AG04450 (cell line): ENCODE measurements around the gene SP100. TPM values are rescaled to one million over a fixed set of nuclear protein-coding genes. Genes with fewer than 3 reads are reported as not detected.
"Not testable (repeated sequence)": the region's sequence is repeated elsewhere in the genome, so short reads cannot be mapped to it uniquely, and the experiment has no call there.

Experiments used
- CTCF ChIA-PET: fragments of 300-600, 350-600 bp; formaldehyde crosslinking; extraction: SDS; loops from one replicate; lab custom pipeline; 2022; ENCODE audit warnings: antibody characterized with exemption, inconsistent platforms; lab: Charles Lee
- POLR2A ChIA-PET: fragments of 350-600 bp; formaldehyde crosslinking; extraction: SDS; loops from one replicate; lab custom pipeline; 2021; ENCODE audit warnings: antibody characterized with exemption, inconsistent platforms; lab: Yijun Ruan, JAX
- DNase-seq: peaks from one replicate; pipeline ENCODE4 v3.0.0-alpha.2; 2011; ENCODE audit warnings: low read depth, low spot score
- H3K27ac ChIP-seq: one replicate; pipeline ENCODE4 v1.5.1; 2012; ENCODE audit warnings: low read depth, low read length, control low read depth
- H3K27me3 ChIP-seq: one replicate; pipeline ENCODE4 v1.6.0; 2012; ENCODE audit warnings: low read length; ENCODE audit not compliant: control insufficient read depth, insufficient read depth
- H3K4me3 ChIP-seq: 2 replicates; pipeline ENCODE4 v1.5.1; 2011; ENCODE audit warnings: mild to moderate bottlenecking, low read depth, low read length, control low read depth
- H3K9me3 ChIP-seq: 2 replicates; pipeline ENCODE4 v1.5.1; 2012; ENCODE audit warnings: low read length; ENCODE audit not compliant: control insufficient read depth, insufficient read depth
- CTCF ChIP-seq: IDR thresholded peaks from 2 replicates; pipeline ENCODE4 v1.5.1; 2011; ENCODE audit warnings: low read depth, low read length, control low read depth, inconsistent platforms
- polyA plus RNA-seq: library from polyadenylated mRNA; depleted of rRNA; stranded (reverse); fragments of >200 nt; gene quantifications from 2 replicates; pipeline ENCODE4 v1.2.3, GENCODE V29; 2011

The SP100 gene
- polyA plus RNA-seq, 1 experiment = 71.2 TPM

DNA sequence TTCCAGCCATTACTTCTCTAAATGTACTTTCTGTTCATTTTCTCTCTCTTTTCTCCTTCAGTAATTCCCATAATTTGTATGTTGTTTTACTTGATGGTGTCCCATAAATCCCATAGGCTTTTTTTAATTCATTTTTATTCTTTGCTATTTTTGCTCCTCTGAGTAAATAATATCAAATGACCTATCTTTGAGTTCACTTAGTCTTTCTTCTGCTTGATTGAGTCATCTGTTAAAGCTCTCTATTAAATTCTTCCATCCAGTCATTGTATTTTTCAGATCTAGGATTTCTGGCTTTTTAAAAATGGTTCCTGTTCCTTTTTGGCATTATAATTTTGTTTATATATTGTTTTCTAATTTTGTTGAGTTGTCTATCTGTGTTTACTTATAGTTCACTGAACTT, 13.5 kb downstream of the SP100 start:
- no peaks in the 10 kb centered on the region for H3K27me3 ChIP-seq
- DNase-seq = no peak
- no peak overlapping the region for H3K4me3 ChIP-seq
- H3K27ac ChIP-seq = no peak overlapping the region
- no peak for TF ChIP-seq CTCF
- CTCF ChIA-PET = interaction anchor here (0.5 kb wide), 1 partner anchor 158 kb away, joined by 3 read pairs; no protein-coding TSS in a partner anchor
- POLR2A ChIA-PET = no interaction called here
- peaks cover 8% of the 10 kb centered on the region for H3K9me3 ChIP-seq

DNA sequence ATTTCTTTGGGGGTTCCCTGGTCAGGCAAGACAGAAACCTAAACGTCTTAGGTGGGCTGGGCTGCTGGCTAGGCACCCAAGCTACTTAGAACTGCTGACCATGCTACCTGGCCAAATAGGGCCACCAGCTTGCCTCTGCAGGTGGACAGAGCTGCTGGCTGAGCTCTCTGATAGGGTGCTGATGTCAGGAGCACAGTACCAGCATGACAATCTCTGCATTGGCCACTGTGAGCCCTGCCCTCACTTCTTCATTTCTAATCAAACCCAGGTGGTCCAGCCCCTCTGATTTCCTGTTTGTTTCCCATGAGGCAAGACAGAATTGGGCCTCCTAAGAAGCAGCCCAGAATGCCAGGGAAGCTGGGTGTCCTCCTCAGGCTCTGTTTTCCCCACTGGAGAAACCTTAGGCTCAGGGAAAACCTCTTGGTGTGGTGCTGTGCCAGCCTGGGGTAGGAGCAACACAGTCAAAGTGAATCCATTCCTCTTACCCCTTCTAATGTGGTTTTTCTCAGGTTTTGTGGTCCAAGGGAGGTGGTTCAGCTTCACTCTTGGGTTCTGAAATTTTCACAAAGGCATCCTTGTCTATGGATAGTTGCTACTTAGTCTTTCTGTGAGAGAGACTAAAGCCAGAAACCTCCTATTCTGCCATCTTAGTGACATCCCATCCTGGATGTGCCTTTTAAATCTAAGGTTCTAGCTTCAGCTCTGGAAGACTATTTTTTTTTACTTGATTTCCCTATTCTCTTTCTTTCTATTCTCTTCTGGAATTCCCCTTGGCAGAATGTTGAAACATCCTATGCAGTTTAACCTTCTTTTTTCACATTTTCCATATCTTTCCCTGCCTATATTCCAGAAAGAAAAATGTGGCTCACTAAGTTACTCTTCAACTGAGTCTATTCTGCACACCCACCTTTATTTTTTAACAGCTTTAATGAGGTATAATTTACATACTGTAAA, 15.2 kb downstream of the SP100 start:
- CTCF ChIA-PET = no interaction called here

GRCh38 chr2:230434677-230435324, 18.8 kb downstream of the SP100 start:
- no peak overlapping the region for H3K4me3 ChIP-seq
- CTCF ChIA-PET = interaction anchor here (0.6 to 0.9 kb wide), 2 partner anchors 8 to 275 kb away, joined by 3 to 4 read pairs; no protein-coding TSS in a partner anchor
- 0 out of 2 replicates have a peak, but pooled peaks have one; percentile 0 for TF ChIP-seq CTCF
- POLR2A ChIA-PET = no interaction called here
- H3K27me3 ChIP-seq = no peaks in the 10 kb centered on the region
- H3K9me3 ChIP-seq = 0 out of 2 replicates have a peak, but pooled peaks cover 3% of the 10 kb centered on the region
- DNase-seq = no peak
- H3K27ac ChIP-seq = no peak overlapping the region

More for the DNA sequence above, 15.2 kb downstream of the SP100 start:
- DNase-seq = no peak
- Histone ChIP-seq H3K4me3 (no peak overlapping the region), H3K27ac (no peak overlapping the region), H3K9me3 (peaks cover 8% of the 10 kb centered on the region), H3K27me3 (no peaks in the 10 kb centered on the region)
- no peak for TF ChIP-seq CTCF
- POLR2A ChIA-PET = no interaction called here

GRCh38 chr2:230435431-230435830, 19.4 kb downstream of the SP100 start:
- TF ChIP-seq CTCF = no peak
- DNase-seq = no peak
- Histone ChIP-seq H3K4me3 (no peak overlapping the region), H3K27me3 (no peaks in the 10 kb centered on the region), H3K27ac (no peak overlapping the region), H3K9me3 (no peaks in the 10 kb centered on the region)
- CTCF ChIA-PET = interaction anchor here (0.6 to 0.9 kb wide), 2 partner anchors 9 to 275 kb away, joined by 3 to 4 read pairs; no protein-coding TSS in a partner anchor
- POLR2A ChIA-PET = interaction anchor here (0.6 kb wide), 1 partner anchor 426 kb away, joined by 8 read pairs; no protein-coding TSS in a partner anchor

DNA sequence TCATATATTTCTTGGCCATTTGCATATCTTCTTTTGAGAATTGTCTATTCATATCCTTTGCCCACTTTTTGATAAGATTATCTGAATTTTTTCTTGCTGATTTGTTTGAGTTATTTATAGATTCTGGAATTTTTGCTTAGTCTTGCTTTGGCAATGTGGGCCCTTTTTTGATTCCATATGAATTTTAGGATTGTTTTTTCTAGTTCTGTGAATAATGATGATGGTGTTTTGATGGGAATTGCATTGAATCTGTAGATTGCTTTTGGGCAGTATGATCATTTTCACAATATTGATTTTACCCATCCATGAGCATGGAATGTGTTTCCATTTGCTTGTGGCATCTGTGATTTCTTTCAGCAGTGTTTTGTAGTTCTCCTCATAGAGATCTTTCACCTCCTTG, 23.1 kb downstream of the SP100 start:
- DNase-seq, H3K27ac ChIP-seq, POLR2A ChIA-PET, H3K27me3 ChIP-seq, H3K4me3 ChIP-seq, CTCF ChIA-PET, H3K9me3 ChIP-seq: not testable (repeated sequence)
